SK-N-SH (cell line): ENCODE results near the gene PRMT2. TPM values are rescaled to one million over a fixed set of nuclear protein-coding genes. Genes with fewer than 3 reads are reported as not detected.

Experiments
- CTCF ChIA-PET: fragments of 300-600, 350-600 bp; formaldehyde crosslinking; extraction: SDS; loops from one replicate; lab custom pipeline; 2021; lab: Yijun Ruan, JAX
- POLR2A ChIA-PET: fragments of 350-600 bp; sonication (Branson Sonifier 250); formaldehyde crosslinking; extraction: SDS; loops from one replicate; lab custom pipeline; 2020; ENCODE audit warnings: antibody characterized with exemption, inconsistent platforms; lab: Yijun Ruan, JAX
- DNase-seq: peaks from one replicate; pipeline ENCODE4 v3.0.0; 2012
- H2AFZ ChIP-seq: fragments of 200-600 bp; sonication (generic); 2 replicates; pipeline ENCODE4 v1.8.1; 2016; ENCODE audit warnings: antibody characterized with exemption, mild to moderate bottlenecking, low read depth
- H3F3A ChIP-seq: fragments of 200-600 bp; sonication (generic); replicated peaks from 2 replicates; pipeline ENCODE3; 2016; ENCODE audit warnings: antibody characterized with exemption, mild to moderate bottlenecking; ENCODE audit not compliant: insufficient read depth
- H3K27ac ChIP-seq, 2 experiments: fragments of 200-500 bp in 1 of 2; fragments of 200-600 bp in 1 of 2; sonication (Bioruptor generic) in 1 of 2; sonication (generic), shearing (Covaris generic) in 1 of 2; 2 replicates each; pipeline versions ENCODE4 v1.5.1 to v1.6.1; 2014 to 2016; ENCODE audit warnings: low read depth in 2 of 2, inconsistent platforms in 1 of 2, low read length in 1 of 2, mild to moderate bottlenecking in 1 of 2, mixed read lengths in 1 of 2
- H3K27me3 ChIP-seq: fragments of 200-600 bp; sonication (generic), shearing (Covaris generic); 2 replicates; pipeline ENCODE4 v1.6.1; 2016; ENCODE audit warnings: mixed run types; ENCODE audit not compliant: insufficient read depth
- H3K36me3 ChIP-seq, 2 experiments: fragments of 200-500 bp in 1 of 2; fragments of 200-600 bp in 1 of 2; sonication (Bioruptor generic) in 1 of 2; sonication (generic) in 1 of 2; replicated peaks in 1 of 2; 2 replicates each; pipeline versions ENCODE3 to v1.5.1; 2014 to 2016; ENCODE audit warnings: low read length in 1 of 2, mild to moderate bottlenecking in 1 of 2; ENCODE audit not compliant: insufficient read depth in 2 of 2, control insufficient read depth in 1 of 2
- H3K4me1 ChIP-seq, 2 experiments: fragments of 200-500 bp in 1 of 2; fragments of 200-600 bp in 1 of 2; sonication (Bioruptor generic) in 1 of 2; sonication (generic), shearing (Covaris generic) in 1 of 2; 2 replicates each; pipeline versions ENCODE4 v1.5.1 to v1.6.1; 2014 to 2016; ENCODE audit warnings: low read depth in 1 of 2, low read length in 1 of 2, mixed run types in 1 of 2; ENCODE audit not compliant: insufficient read depth in 2 of 2, control insufficient read depth in 1 of 2
- H3K4me2 ChIP-seq: fragments of 200-600 bp; sonication (generic), shearing (Covaris generic); 2 replicates; pipeline ENCODE4 v1.6.1; 2017; ENCODE audit warnings: mixed run types
- H3K4me3 ChIP-seq, 2 experiments: fragments of 200-500 bp in 1 of 2; fragments of 200-600 bp in 1 of 2; sonication (Bioruptor generic) in 1 of 2; sonication (generic), shearing (Covaris generic) in 1 of 2; 2 replicates each; pipeline versions ENCODE4 v1.5.1 to v1.8.1; 2014 to 2016; ENCODE audit warnings: low read depth in 2 of 2, inconsistent platforms in 1 of 2, low read length in 1 of 2, mild to moderate bottlenecking in 1 of 2, mixed read lengths in 1 of 2, moderate library complexity in 1 of 2
- H3K79me2 ChIP-seq: fragments of 200-600 bp; sonication (generic); 2 replicates; pipeline ENCODE4 v1.8.1; 2017; ENCODE audit warnings: mild to moderate bottlenecking; ENCODE audit not compliant: insufficient read depth
- H3K9ac ChIP-seq: fragments of 200-600 bp; sonication (generic); 2 replicates; pipeline ENCODE4 v1.6.1; 2017; ENCODE audit warnings: mixed run types
- H3K9me2 ChIP-seq: fragments of 200-600 bp; sonication (generic); 2 replicates; pipeline ENCODE4 v1.6.1; 2017; ENCODE audit warnings: mixed run types
- H3K9me3 ChIP-seq: fragments of 200-600 bp; sonication (generic); 2 replicates; pipeline ENCODE4 v1.6.1; 2017; ENCODE audit warnings: mixed run types, mild to moderate bottlenecking, moderate library complexity
- H4K20me1 ChIP-seq: fragments of 200-600 bp; sonication (generic); 2 replicates; pipeline ENCODE4 v1.6.1; 2017; ENCODE audit warnings: mild to moderate bottlenecking, mixed run types; ENCODE audit not compliant: insufficient read depth
- CTCF ChIP-seq: fragments of 200-600 bp; sonication (generic); IDR thresholded peaks from 2 replicates; pipeline ENCODE4 v1.6.1; 2017; ENCODE audit warnings: antibody characterized with exemption, mild to moderate bottlenecking, moderate library complexity
- EZH2phosphoT487 ChIP-seq: fragments of 200-600 bp; sonication (generic); IDR thresholded peaks from 2 replicates; pipeline ENCODE4 v1.6.1; 2017; ENCODE audit warnings: low read depth, mixed run types, mild to moderate bottlenecking, antibody characterized with exemption, moderate library complexity, borderline replicate concordance
- FOSL2 ChIP-seq: IDR thresholded peaks from 2 replicates; pipeline ENCODE4 v1.4.0; 2012; ENCODE audit warnings: low read depth, mild to moderate bottlenecking, moderate library complexity, borderline replicate concordance
- FOXJ3 ChIP-seq: sonication (generic); formaldehyde crosslinking; IDR thresholded peaks from 2 replicates; pipeline ENCODE4 v1.5.1; 2020; ENCODE audit warnings: mild to moderate bottlenecking, missing genetic modification reagents
- MAX ChIP-seq: IDR thresholded peaks from 2 replicates; pipeline ENCODE4 v1.4.0; 2012; ENCODE audit warnings: low read depth
- MEF2A ChIP-seq: IDR thresholded peaks from 2 replicates; pipeline ENCODE4 v1.4.0; 2012; ENCODE audit warnings: low read depth, borderline replicate concordance
- MXI1 ChIP-seq: IDR thresholded peaks from 2 replicates; pipeline ENCODE4 v1.6.1; 2012; ENCODE audit warnings: mild to moderate bottlenecking, low read depth, low read length, improper control_type of control experiment
- NFIC ChIP-seq: IDR thresholded peaks from 2 replicates; pipeline ENCODE4 v1.4.0; 2012; ENCODE audit warnings: borderline replicate concordance
- NRF1 ChIP-seq: IDR thresholded peaks from 2 replicates; pipeline ENCODE4 v1.6.1; 2012; ENCODE audit warnings: low read depth, mild to moderate bottlenecking, low read length
- RCOR1 ChIP-seq: fragments of 150-350 bp; IDR thresholded peaks from 2 replicates; pipeline ENCODE4 v1.6.1; 2017; ENCODE audit warnings: antibody characterized with exemption, low read length
- SIN3A ChIP-seq: IDR thresholded peaks from 2 replicates; pipeline ENCODE4 v1.6.1; 2012; ENCODE audit warnings: low read depth, mild to moderate bottlenecking, low read length, moderate library complexity, borderline replicate concordance
- SMC3 ChIP-seq: IDR thresholded peaks from 2 replicates; pipeline ENCODE4 v1.6.1; 2012; ENCODE audit warnings: low read depth, low read length, improper control_type of control experiment
- TAF1 ChIP-seq: IDR thresholded peaks from 2 replicates; pipeline ENCODE4 v1.6.1; 2012; ENCODE audit warnings: low read depth, mild to moderate bottlenecking, low read length, moderate library complexity, borderline replicate concordance
- TCF12 ChIP-seq: IDR thresholded peaks from 2 replicates; pipeline ENCODE4 v1.4.0; 2012
- TEAD4 ChIP-seq: IDR thresholded peaks from 2 replicates; pipeline ENCODE4 v1.4.0; 2012; ENCODE audit warnings: mild to moderate bottlenecking, borderline replicate concordance; ENCODE audit not compliant: insufficient read depth
- ZBTB33 ChIP-seq: IDR thresholded peaks from 2 replicates; pipeline ENCODE4 v1.4.0; 2012; ENCODE audit warnings: low read depth, borderline replicate concordance
- WGBS: methylation state at CpG from one replicate; pipeline ENCODE4 v1.1.6; 2017; ENCODE audit warnings: low lambda C conversion rate; 5-methylcytosine and 5-hydroxymethylcytosine counted together
- polyA plus RNA-seq, 3 experiments: library from polyadenylated mRNA; depleted of rRNA; stranded (reverse); fragments of >200 nt; gene quantifications; 2 replicates each; pipeline ENCODE4 v1.2.3, GENCODE V29; 2012

PRMT2 gene
- polyA plus RNA-seq, 1 of the 3 experiments (the other 2 are of a cell fraction): 278 TPM

- WGBS: 54% methylated on average over 4 of the region's 9 CpGs
- H3K4me3 ChIP-seq: no peak overlapping the region
- H3K9me3 ChIP-seq: no peaks in the 10 kb centered on the region
- no peaks in the 10 kb centered on the region for H3F3A ChIP-seq
- peaks cover 7 to 31% of the 10 kb centered on the region in 2 experiments for H3K4me1 ChIP-seq
- H3K27me3 ChIP-seq: no peaks in the 10 kb centered on the region
- ChIA-PET CTCF (no interaction called here), POLR2A (no interaction called here)
- no peak overlapping the region for H3K27ac ChIP-seq
- H3K9me2 ChIP-seq: no peaks in the 10 kb centered on the region
- no peaks in the 10 kb centered on the region for H4K20me1 ChIP-seq
- no peak for DNase-seq
- no peak overlapping the region for H2AFZ ChIP-seq
- no peak for TF ChIP-seq TEAD4
- no peak for TF ChIP-seq SIN3A
- TF ChIP-seq FOXJ3 (CRISPR knock-in tag): no peak
- TF ChIP-seq NFIC: no peak
- H3K9ac ChIP-seq: no peak overlapping the region
- H3K4me2 ChIP-seq: no peak overlapping the region
- no peaks in the 10 kb centered on the region for H3K36me3 ChIP-seq
- H3K79me2 ChIP-seq: no peaks in the 10 kb centered on the region
Observed at GRCh38 chr21:46600978-46601377, 34.5 kb upstream of the PRMT2 start.

- H3K36me3 ChIP-seq: no peaks in the 10 kb centered on the region
- H2AFZ ChIP-seq: no peak overlapping the region
- no peaks in the 10 kb centered on the region for H3K9me3 ChIP-seq
- H3K9me2 ChIP-seq: no peaks in the 10 kb centered on the region
- H3K27me3 ChIP-seq: no peaks in the 10 kb centered on the region
- no peak for TF ChIP-seq TEAD4
- TF ChIP-seq MEF2A: no peak
- no peak for TF ChIP-seq SMC3
- TF ChIP-seq ZBTB33: no peak
- TF ChIP-seq TAF1: no peak
- TF ChIP-seq CTCF: no peak
- no peak for TF ChIP-seq FOXJ3 (CRISPR knock-in tag)
- no peak for TF ChIP-seq TCF12
- no peak for TF ChIP-seq MXI1
- TF ChIP-seq RCOR1: no peak
- TF ChIP-seq SIN3A: no peak
- TF ChIP-seq NRF1: no peak
- TF ChIP-seq MAX: no peak
- TF ChIP-seq FOSL2: no peak
- no peak for TF ChIP-seq EZH2phosphoT487
- H3K9ac ChIP-seq: no peak overlapping the region
- DNase-seq: no peak
- H3K4me3 ChIP-seq: no peak overlapping the region
- no peaks in the 10 kb centered on the region for H3F3A ChIP-seq
- H3K27ac ChIP-seq: no peak overlapping the region
- WGBS: 65% methylated on average over 8 of the region's 9 CpGs
- no peaks in the 10 kb centered on the region for H3K79me2 ChIP-seq
- no peak overlapping the region for H3K4me2 ChIP-seq
- CTCF ChIA-PET: no interaction called here
- peaks cover 7 to 31% of the 10 kb centered on the region in 2 experiments for H3K4me1 ChIP-seq
- no peaks in the 10 kb centered on the region for H4K20me1 ChIP-seq
- POLR2A ChIA-PET: no interaction called here
Observed at GRCh38 chr21:46603228-46603627, 32.2 kb upstream of the PRMT2 start.
